ENCODE results near the gene S100A5. TPM values are rescaled to one million over a fixed set of nuclear protein-coding genes. Genes with fewer than 3 reads are reported as not detected.
A peak's percentile ranks its signal among the peaks of the same experiment; 100 is the strongest.

Gene S100A5
- total and polyA plus RNA-seq, 2 of the 8 experiments (the other 6 are each of a cell fraction or from before 2014, with no cell fraction given), result not detected

DNA sequence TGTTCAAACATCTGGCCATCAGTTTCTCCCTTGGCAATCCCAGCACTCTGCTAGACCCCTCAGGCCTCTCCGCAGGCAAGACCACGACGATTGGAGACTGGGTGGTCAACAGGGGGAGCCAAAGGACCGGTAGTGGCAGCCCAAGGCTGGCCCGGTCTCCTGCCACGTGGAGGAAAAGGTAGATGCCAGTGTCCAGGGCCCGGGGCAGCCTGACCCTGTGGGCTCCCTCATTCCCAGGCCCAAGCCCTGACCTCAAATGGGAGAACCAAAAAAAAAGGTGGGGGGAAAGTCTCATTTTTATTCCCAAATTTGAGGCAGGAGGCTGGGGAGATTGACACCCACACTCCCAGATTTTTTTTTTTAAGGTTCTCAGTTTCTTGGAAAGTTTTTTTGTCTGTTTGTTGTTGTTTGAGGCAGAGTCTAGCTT is 29.7 kb downstream of the S100A5 start (continued):
- no peak for TF ChIP-seq CHD7 (IDR thresholded peaks at IDR 0.05; ENCODE audit: insufficient replicate concordance, low read length)
- peak; percentile 97 for TF ChIP-seq MAX (IDR thresholded peaks at IDR 0.05)
- TF ChIP-seq GTF2F1 (IDR thresholded peaks at IDR 0.05; ENCODE audit: borderline replicate concordance, low read depth, low read length), result no peak
- peak; percentile 42; the same call in 1 of the 2 replicates for TF ChIP-seq TBP (IDR thresholded peaks at IDR 0.05; ENCODE audit: low read depth, low read length)
- TF ChIP-seq E2F6 (IDR thresholded peaks at IDR 0.05), result peak; percentile 72
- 0 out of 2 replicates have a peak, but pooled peaks have one; percentile 27 for TF ChIP-seq CHD2 (IDR thresholded peaks at IDR 0.05; ENCODE audit: low read length)
- no peak for TF ChIP-seq POLR2AphosphoS5 (IDR thresholded peaks at IDR 0.05; ENCODE audit: low read depth, low read length)
- TF ChIP-seq YY1 (IDR thresholded peaks at IDR 0.05; ENCODE audit: low read depth, low read length), result peak; percentile 63; the same call in 1 of the 2 replicates
- peak in 1 of 2 experiments; percentile 37; a peak in 1 of 4 replicates for TF ChIP-seq HDAC2 (IDR thresholded peaks at IDR 0.05; ENCODE audit: borderline replicate concordance in 1 of 2, low read depth in 2 of 2, low read length in 2 of 2)
- peak; percentile 57 for TF ChIP-seq SAP30 (IDR thresholded peaks at IDR 0.05; ENCODE audit: insufficient read depth, insufficient replicate concordance, low read length)

Data from H1 (cell line).